ENCODE results near the gene ZBTB32.

Gene ZBTB32

GRCh38 chr19:35746531-35746930 is 42.2 kb downstream of the ZBTB32 start:
- no peak overlapping the region for H3K27ac ChIP-seq

GRCh38 chr19:35748106-35749020 is 44.0 kb downstream of the ZBTB32 start, which contains the start of gene LIN37:
TSS of gene LIN37 (plus strand) at chr19:35748576. CDS start at chr19:35748725, 149 bp downstream.
- Histone ChIP-seq H3K27ac (peak within 1 kb of the TSS; percentile 61), H3K27me3 (ENCODE audit: insufficient read depth, low read depth, severe bottlenecking) (no peaks in the 10 kb centered on the region), H3K36me3 (peaks cover 10% of the 10 kb centered on the region), H3K4me3 (ENCODE audit: low read depth, low read length) (peak within 1 kb of the TSS; percentile 84), H3K9me3 (ENCODE audit: severe bottlenecking) (no peaks in the 10 kb centered on the region)
- peak; percentile 99 for DNase-seq
- TF ChIP-seq CTCF (IDR thresholded peaks at IDR 0.05; ENCODE audit: low read depth, low read length), result no peak

More at GRCh38 chr19:35746531-35746930, 42.2 kb downstream of the ZBTB32 start:
- TF ChIP-seq CTCF (IDR thresholded peaks at IDR 0.05; ENCODE audit: low read depth, low read length), result no peak
- DNase-seq, result no peak
- H3K27me3 ChIP-seq (ENCODE audit: insufficient read depth, low read depth, severe bottlenecking), result no peaks in the 10 kb centered on the region
- H3K9me3 ChIP-seq (ENCODE audit: severe bottlenecking), result no peaks in the 10 kb centered on the region
- peaks cover 6% of the 10 kb centered on the region; the same call in 1 of the 2 replicates for H3K36me3 ChIP-seq
- no peak overlapping the region for H3K4me3 ChIP-seq (ENCODE audit: low read depth, low read length)

GRCh38 chr19:35750167-35750566 is 45.8 kb downstream of the ZBTB32 start:
- no peaks in the 10 kb centered on the region for H3K27me3 ChIP-seq (ENCODE audit: insufficient read depth, low read depth, severe bottlenecking)
- H3K36me3 ChIP-seq, result peaks cover 23% of the 10 kb centered on the region
- no peak overlapping the region for H3K4me3 ChIP-seq (ENCODE audit: low read depth, low read length)
- no peak overlapping the region for H3K27ac ChIP-seq
- no peak for DNase-seq
- H3K9me3 ChIP-seq (ENCODE audit: severe bottlenecking), result no peaks in the 10 kb centered on the region
- no peak for TF ChIP-seq CTCF (IDR thresholded peaks at IDR 0.05; ENCODE audit: low read depth, low read length)

GRCh38 chr19:35751839-35752745 is 47.7 kb downstream of the ZBTB32 start:
- H3K27ac ChIP-seq, result no peak overlapping the region
- no peak for TF ChIP-seq CTCF (IDR thresholded peaks at IDR 0.05; ENCODE audit: low read depth, low read length)

GRCh38 chr19:35752746-35753350 is 48.5 kb downstream of the ZBTB32 start:
- H3K27me3 ChIP-seq (ENCODE audit: insufficient read depth, low read depth, severe bottlenecking), result no peaks in the 10 kb centered on the region
- no peak overlapping the region; the same call in 1 of the 2 replicates for H3K27ac ChIP-seq
- no peak for DNase-seq
- H3K4me3 ChIP-seq (ENCODE audit: low read depth, low read length), result no peak overlapping the region
- TF ChIP-seq CTCF (IDR thresholded peaks at IDR 0.05; ENCODE audit: low read depth, low read length), result no peak
- no peaks in the 10 kb centered on the region for H3K9me3 ChIP-seq (ENCODE audit: severe bottlenecking)
- peaks cover 23% of the 10 kb centered on the region for H3K36me3 ChIP-seq

More at GRCh38 chr19:35751839-35752745, 47.7 kb downstream of the ZBTB32 start:
- Histone ChIP-seq H3K9me3 (ENCODE audit: severe bottlenecking) (no peaks in the 10 kb centered on the region), H3K27me3 (ENCODE audit: insufficient read depth, low read depth, severe bottlenecking) (no peaks in the 10 kb centered on the region), H3K36me3 (peaks cover 23% of the 10 kb centered on the region), H3K4me3 (ENCODE audit: low read depth, low read length) (no peak overlapping the region)
- no peak for DNase-seq
